Stimulated activated CD4-positive, alpha-beta T cell treated with anti-CD3 and anti-CD28 coated beads, Interleukin-1b, Interleukin-23, amount 100 ng/mL, for 4 hours (primary cell): ENCODE measurements around the gene CAV3.
"Not testable (repeated sequence)": the region's sequence is repeated elsewhere in the genome, so short reads cannot be mapped to it uniquely, and the experiment has no call there.

Experiments
- DNase-seq, 2 donors: peaks; one replicate each; pipeline ENCODE4 v3.0.0-alpha.2; 2020; ENCODE audit warnings: low read depth in 2 of 2

CAV3 gene

DNA sequence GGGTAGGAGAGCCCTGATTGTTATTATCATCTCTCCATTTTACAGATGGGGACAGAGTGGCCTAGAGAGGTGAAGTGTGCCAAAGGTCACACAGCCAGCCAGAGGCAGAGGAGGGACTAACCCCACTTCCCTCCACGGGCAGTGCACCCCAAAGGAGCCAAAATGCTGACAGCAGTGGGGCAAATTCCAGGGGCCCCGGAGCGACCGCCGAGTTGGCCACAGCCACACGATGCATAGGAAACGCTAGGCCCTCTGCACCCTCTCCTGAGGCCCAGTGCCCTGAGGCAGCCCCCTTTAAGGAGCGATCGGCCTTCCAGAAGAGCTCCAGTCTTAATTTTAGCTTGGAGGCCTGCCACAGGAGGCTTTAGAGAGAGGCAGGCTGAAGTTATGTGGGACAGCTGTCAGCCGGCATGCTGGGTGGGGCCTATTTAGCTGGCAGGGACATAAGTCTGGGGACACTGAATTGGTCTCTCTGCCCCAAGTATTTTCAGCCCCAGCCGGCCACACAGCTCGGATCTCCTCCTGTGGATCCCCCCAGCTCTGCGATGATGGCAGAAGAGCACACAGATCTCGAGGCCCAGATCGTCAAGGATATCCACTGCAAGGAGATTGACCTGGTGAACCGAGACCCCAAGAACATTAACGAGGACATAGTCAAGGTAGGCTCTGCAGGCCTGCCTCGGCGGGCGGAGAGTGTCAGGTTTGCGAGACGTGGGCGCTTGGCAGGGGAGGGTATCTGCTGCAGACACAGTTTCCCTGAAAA is at the start of gene CAV3:
TSS of gene CAV3 (plus strand) at position 471 of the 763 bp plus-strand sequence. CDS start at position 546, 75 bp downstream.
- DNase-seq = no peak

DNA sequence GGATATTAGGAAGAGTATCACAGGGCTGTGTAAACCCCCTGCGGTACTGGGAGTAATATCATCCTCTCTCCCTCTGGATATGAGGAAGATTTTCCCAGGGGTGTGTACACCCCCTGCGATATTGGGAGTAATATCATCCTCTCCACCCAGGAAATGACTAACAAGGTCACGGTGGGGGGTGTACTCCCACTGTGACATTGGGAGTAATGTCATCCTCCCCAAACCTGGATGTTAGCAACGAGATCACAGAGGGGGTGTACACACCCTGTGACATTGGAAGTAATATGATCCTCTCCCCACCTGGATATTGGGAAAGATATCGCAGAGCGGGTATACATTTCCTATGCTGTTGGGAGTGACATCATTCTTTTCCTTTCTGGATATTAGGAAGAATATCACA is 48.6 kb upstream of the CAV3 start:
- not testable (repeated sequence) for DNase-seq

DNA sequence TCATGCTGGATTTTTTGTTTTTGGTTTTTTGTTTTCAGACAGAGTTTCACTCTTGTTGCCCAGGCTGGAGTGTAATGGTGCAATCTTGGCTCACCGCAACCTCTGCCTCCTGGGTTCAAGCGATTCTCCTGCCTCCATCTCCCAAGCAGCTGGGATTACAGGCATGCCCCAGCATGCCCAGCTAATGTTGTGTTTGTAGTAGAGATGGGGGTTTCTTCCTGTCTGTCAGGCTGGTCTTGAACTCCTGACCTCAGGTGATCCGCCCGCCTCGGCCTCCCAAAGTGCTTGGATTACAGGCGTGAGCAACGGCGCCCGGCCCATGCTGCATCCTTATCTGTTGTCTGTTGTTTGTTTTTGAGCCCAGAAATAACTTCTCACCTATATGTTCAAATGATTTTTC is 42.3 kb upstream of the CAV3 start:
- DNase-seq = not testable (repeated sequence)

DNA sequence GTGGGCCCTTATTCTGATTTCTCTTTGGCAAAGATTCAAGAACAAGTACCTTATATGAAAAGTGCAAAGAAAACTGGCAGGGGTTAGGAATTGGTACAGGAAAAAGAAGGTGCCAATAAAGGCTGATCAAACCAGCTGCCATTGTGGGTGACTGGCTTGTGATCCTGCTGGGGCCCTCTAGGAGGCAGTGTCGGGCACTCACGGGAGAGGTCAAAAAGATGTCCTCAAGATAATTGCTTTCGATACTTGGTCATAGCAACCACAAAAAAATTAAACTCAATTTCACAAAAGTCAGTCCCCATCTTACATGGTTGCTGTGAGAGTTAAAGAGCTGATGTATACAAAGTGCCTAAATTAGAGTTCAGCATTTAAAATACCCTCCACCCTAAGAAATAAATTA is 31.0 kb upstream of the CAV3 start:
- no peak for DNase-seq

DNA sequence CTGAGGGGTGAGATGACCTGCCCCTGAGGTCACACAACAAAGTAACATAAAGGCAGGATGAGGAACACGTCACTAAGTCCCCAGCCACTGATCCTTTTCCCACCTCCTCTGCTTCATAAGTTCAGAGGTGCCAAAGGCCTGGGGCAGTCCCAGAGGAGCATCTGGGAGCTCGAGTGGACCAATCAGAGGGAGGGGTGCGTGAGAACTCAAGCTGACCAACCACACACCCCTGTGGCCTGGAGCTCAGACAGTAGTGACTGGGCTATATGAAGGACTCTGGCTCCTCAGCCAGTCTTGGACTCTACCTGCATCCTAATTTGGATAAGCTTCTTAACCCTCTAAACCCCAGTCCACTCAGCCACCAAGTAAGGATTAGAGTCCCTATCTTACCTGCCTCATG is 28.0 kb upstream of the CAV3 start:
- DNase-seq = no peak

DNA sequence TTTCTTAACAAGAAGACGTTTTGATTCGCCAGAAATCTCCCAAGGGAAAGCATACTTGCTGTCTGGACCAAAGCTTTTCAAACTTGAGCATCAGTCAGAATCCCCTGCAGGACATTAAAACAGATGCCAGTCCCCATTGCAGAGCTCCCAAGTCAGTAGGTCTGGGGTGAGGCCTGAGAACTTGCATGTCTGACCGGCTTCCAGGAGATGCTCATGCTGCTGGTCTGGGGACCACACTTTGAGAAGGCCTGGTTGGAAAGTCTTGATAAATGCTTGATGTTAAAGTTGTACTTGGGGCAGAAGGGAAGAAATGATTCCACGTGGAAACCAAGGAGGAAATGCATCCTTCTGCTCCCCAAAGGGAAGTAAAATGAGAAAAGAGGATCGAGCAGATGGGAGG is 24.3 kb upstream of the CAV3 start:
- DNase-seq = no peak

DNA sequence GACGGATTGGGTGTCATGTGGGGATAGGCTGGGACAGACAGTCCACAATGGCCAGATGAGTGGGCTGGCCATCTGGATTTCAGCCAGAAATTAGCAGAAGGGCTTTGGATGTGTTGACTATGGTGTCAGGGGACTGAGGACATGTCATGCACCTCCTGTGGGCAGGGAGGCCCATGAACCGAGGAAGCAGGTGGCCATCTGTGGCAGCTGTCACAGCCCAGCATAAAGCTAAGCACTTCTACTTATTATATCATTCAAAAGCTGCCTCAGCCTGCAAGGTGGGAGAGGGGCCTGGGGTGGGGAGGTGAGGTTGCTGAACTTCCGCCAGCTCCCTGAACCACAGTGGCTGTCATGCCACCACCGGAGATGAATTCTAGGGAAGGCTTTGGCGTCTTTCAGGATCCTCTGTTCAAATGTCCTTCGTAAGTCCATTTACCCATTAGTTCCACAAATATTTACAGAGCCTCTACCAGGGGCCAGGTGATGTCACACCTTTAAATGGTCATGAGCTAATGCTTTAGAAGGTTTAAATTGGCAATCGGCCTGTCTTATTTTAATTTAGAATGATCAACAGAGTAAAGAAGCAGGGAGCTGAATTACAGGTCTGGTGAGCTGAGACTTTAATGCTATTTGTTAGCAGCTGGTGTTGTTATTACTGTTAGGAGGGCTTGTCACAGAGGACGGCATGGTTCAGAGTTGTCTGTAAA is 23.6 kb upstream of the CAV3 start:
- DNase-seq = no peak

DNA sequence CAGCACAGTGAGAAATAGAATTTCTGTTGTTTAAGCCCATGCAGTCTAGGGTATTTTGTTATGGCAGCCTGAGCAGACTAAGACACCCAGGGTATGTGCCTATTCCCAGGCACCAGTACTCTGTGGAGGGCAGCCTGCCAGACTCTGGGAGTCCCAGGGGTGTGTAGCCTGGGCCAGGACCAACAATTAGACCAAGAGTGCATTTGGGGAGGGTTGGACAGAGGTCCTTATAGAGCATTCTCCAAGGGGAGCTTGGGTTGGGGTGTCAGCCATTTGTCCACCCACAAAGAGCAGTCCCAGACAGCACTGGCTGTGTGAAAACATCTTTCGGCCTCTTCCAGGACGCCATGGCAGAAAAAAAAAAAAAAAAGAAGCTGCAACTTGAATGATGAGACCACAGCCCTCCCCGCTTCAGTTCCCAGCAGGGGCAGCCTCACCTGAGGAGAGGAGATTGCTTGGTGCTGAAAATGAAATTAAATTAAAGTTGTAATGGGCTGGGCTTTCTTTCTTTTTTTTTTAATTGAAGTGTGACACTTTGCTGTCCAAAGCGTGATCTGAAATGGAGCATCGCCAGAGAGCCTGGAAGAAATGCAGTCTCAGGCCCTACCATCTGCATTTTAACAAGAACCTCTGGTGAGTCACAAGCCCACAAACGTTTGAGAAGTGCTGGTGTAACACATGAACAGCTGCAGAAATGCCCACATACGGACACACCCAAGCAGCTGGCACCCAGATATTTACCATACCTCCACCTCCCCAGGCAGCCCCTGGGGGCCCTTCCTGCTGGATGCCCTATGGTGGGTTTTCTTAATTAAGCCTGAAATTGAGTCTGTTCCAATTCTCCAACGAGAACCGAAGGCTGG is 21.3 kb upstream of the CAV3 start:
- no peak for DNase-seq

DNA sequence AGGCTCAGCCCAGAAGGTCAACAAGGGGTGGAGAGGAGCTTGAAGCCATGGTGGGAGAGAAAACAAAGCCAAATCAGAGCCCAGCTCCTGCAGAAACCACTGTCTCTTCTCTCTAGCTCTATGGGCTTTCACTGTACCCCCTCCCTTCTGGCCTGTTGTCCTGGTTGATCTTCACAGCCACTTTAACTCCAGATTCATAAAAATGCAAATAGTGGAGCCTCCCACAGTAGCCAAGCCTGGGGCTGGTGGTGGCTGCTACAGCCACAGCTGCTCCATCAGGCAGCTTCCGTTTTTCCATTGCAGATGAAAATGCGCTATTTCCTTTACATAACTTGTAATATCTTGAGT is 20.7 kb upstream of the CAV3 start:
- DNase-seq = no peak

- DNase-seq = no peak
Observed at GRCh38 chr3:8713901-8714759, 19.5 kb upstream of the CAV3 start.

GRCh38 chr3:8715757-8716156 is 17.8 kb upstream of the CAV3 start:
- not testable (repeated sequence) for DNase-seq

- no peak for DNase-seq
Observed at GRCh38 chr3:8722808-8723207, 10.8 kb upstream of the CAV3 start.

DNA sequence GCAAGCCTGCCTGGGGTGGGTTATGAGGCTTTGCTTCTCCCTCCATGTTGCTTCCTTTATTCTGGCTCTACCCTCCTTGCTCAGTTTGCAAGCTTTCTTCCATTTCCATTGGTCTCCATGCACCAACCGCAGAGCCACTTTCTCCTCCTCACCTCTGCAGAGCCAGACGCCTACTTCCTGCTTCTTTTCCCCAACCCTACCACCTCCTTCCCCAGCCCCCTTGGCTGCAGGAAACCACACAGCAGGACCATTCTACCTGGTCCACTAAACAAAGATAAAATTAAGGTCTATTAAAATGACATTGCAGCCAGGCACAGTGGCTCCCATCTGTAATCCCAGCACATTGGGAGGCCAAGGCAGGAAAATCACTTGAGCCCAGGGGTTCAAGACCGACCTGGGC is 10.0 kb upstream of the CAV3 start:
- no peak for DNase-seq

DNA sequence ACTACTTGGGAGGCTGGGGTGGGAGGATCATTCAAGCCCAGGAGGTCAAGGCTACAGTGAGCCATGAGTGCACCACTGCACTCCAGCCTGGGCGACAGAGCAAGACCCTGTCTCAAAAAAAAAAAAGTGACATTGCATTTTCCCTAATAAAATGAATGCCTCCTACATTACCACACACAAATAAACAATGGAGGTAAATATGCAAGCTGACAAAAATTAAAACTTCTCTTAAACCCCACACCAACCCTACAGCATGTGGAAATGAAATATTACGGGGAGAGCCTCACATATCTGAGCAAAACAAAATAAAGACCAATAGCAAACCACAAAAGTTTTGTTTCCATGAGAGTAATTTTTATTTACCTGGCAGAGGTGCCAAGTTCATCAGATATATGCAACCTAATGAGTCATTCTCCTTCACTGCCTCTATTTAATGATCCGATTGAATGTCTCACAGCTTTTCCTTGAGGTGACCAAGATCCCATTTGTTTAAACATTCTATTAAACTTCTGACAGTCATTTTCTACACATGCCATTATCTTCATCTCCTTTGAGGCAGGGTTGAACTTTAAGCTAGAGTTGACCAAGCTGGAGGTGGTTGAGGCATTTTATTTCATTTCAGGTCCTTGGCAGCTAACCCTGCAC is 9.4 kb upstream of the CAV3 start:
- no peak for DNase-seq

- DNase-seq = no peak
Observed at GRCh38 chr3:8727605-8728512, 5.7 kb upstream of the CAV3 start.

GRCh38 chr3:8729479-8729878 is 4.1 kb upstream of the CAV3 start:
- no peak for DNase-seq

DNA sequence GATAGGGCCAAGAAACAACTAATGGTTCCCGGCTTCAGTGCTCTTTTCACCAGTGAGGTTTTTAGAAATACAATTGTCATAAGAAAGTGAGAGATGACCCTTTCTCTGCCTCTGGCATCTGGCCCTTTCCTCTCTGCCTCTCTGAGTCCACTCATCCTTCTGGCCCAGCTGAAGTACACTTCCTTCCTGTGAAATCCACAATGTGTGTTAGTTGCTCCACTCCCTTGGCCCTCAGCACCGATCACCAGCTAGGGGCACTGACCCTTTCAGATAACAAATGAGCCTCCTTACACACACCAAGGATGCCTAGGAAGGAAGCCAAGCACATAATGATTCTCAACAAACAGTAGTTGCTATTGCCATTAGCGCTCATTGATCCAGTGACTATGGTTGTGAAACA is 2.9 kb upstream of the CAV3 start:
- no peak for DNase-seq

DNA sequence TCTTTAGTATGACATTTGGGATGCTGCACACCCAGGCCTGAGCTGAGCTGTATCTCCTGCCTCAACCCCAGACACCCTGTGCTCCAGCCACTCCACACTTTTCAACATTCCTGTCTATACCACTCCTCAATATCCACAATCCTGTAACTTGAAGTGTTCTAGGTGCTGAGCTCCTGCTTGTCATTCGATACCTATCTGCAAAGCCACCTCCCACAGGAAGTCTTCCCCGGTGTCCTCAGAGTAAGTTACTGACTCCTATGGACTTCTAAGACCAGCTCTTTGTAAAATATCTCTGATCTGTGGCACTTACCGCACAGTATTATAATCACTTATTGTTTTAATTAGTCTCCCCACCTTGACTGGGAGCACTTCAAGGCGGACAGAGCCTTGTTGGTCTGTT is 1.2 kb upstream of the CAV3 start:
- no peak for DNase-seq

GRCh38 chr3:8734137-8734878 is 706 bp downstream of the CAV3 start:
- no peak for DNase-seq
